ENCODE measurements around the gene C1QTNF6. TPM values are rescaled to one million over a fixed set of nuclear protein-coding genes. Genes with fewer than 3 reads are reported as not detected.

Gene C1QTNF6
- total RNA-seq, 4 donors from 2014 or later: 0.69 to 1.6 (median 1.1) TPM

- TF ChIP-seq, protein P1, sequence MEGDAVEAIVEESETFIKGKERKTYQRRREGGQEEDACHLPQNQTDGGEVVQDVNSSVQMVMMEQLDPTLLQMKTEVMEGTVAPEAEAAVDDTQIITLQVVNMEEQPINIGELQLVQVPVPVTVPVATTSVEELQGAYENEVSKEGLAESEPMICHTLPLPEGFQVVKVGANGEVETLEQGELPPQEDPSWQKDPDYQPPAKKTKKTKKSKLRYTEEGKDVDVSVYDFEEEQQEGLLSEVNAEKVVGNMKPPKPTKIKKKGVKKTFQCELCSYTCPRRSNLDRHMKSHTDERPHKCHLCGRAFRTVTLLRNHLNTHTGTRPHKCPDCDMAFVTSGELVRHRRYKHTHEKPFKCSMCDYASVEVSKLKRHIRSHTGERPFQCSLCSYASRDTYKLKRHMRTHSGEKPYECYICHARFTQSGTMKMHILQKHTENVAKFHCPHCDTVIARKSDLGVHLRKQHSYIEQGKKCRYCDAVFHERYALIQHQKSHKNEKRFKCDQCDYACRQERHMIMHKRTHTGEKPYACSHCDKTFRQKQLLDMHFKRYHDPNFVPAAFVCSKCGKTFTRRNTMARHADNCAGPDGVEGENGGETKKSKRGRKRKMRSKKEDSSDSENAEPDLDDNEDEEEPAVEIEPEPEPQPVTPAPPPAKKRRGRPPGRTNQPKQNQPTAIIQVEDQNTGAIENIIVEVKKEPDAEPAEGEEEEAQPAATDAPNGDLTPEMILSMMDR (IDR thresholded peaks at IDR 0.05): no peak
- TF ChIP-seq EP300 (IDR thresholded peaks at IDR 0.05) (no peak), POLR2AphosphoS5 (IDR thresholded peaks at IDR 0.05) (no peak), POLR2A (IDR thresholded peaks at IDR 0.05) (no peak)
- Histone ChIP-seq H3K36me3 (no peaks in the 10 kb centered on the region), H3K4me3 (no peak overlapping the region), H3K9me3 (no peaks in the 10 kb centered on the region), H3K27ac (no peak overlapping the region), H3K4me1 (peaks cover 0 to 4% (median 0%) of the 10 kb centered on the region in 3 donors), H3K27me3 (peaks cover 41% of the 10 kb centered on the region)
- no peak for ATAC-seq
- 80 to 87% methylated on average over 3 of the region's 9 CpGs for WGBS, 2 donors (ENCODE audit: low coverage in 1 of 2)
Measured at GRCh38 chr22:37209140-37209845, 21.2 kb upstream of the C1QTNF6 start.

GRCh38 chr22:37208401-37209139 lies 20.5 kb upstream of the C1QTNF6 start:
- TF ChIP-seq EP300 (IDR thresholded peaks at IDR 0.05): no peak
- no peak for TF ChIP-seq POLR2AphosphoS5 (IDR thresholded peaks at IDR 0.05)
- TF ChIP-seq, protein P1 (IDR thresholded peaks at IDR 0.05): no peak
- TF ChIP-seq POLR2A (IDR thresholded peaks at IDR 0.05): no peak
- ATAC-seq: no peak
- WGBS, 2 donors (ENCODE audit: low coverage in 1 of 2): no CpG with 5 or more reads among the region's 7 CpGs
- H3K9me3 ChIP-seq: no peaks in the 10 kb centered on the region
- H3K27me3 ChIP-seq: peaks cover 34% of the 10 kb centered on the region
- no peaks in the 10 kb centered on the region for H3K36me3 ChIP-seq
- H3K4me1 ChIP-seq: peaks cover 0 to 4% (median 0%) of the 10 kb centered on the region in 3 donors
- H3K4me3 ChIP-seq: no peak overlapping the region
- no peak overlapping the region for H3K27ac ChIP-seq

DNA sequence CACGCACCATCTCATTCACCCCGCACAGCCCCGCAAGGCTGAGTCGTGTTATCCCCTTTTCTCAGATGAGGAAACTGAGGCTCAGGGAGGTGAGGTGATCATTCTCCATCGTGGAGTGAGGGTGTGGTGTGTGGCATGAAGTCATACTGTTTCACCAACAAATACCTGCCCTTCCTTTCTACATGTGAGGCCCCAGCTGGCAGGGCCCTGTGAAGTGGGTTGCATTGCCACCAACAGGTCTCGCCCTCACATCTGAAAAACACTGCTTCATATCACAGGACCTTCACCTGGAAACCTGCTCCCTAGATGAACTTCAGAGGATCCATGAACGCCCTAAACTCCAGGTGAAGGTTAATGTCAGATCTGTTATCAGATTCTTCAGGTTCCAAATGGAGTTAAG lies 19.9 kb upstream of the C1QTNF6 start:
- TF ChIP-seq POLR2AphosphoS5 (IDR thresholded peaks at IDR 0.05): no peak
- no peak for TF ChIP-seq POLR2A (IDR thresholded peaks at IDR 0.05)
- TF ChIP-seq, protein P1 (IDR thresholded peaks at IDR 0.05): no peak
- no peak for TF ChIP-seq EP300 (IDR thresholded peaks at IDR 0.05)
- ATAC-seq: no peak
- Histone ChIP-seq H3K4me3 (no peak overlapping the region), H3K4me1 (peaks cover 0 to 4% (median 0%) of the 10 kb centered on the region in 3 donors), H3K27me3 (peaks cover 28% of the 10 kb centered on the region), H3K27ac (no peak overlapping the region), H3K9me3 (no peaks in the 10 kb centered on the region), H3K36me3 (no peaks in the 10 kb centered on the region)
- WGBS, 2 donors (ENCODE audit: low coverage in 1 of 2): 90 to 92% methylated on average over 2 of the region's 7 CpGs

GRCh38 chr22:37206841-37207821 lies 19.1 kb upstream of the C1QTNF6 start:
- no peak for ATAC-seq
- TF ChIP-seq, protein P1 (IDR thresholded peaks at IDR 0.05): no peak
- TF ChIP-seq POLR2A (IDR thresholded peaks at IDR 0.05) (no peak), EP300 (IDR thresholded peaks at IDR 0.05) (no peak), POLR2AphosphoS5 (IDR thresholded peaks at IDR 0.05) (no peak)
- Histone ChIP-seq H3K27me3 (peaks cover 21% of the 10 kb centered on the region), H3K36me3 (no peaks in the 10 kb centered on the region), H3K4me1 (no peaks in the 10 kb centered on the region), H3K27ac (no peak overlapping the region), H3K4me3 (no peak overlapping the region), H3K9me3 (no peaks in the 10 kb centered on the region)
- WGBS, 2 donors (ENCODE audit: low coverage in 1 of 2): 90 to 91% methylated on average over 13 of the region's 71 CpGs
